ENCODE data around the gene PLG. TPM values are rescaled to one million over a fixed set of nuclear protein-coding genes. Genes with fewer than 3 reads are reported as not detected.
"Not testable (repeated sequence)": the region's sequence is repeated elsewhere in the genome, so short reads cannot be mapped to it uniquely, and the experiment has no call there.

Gene PLG
- polyA plus RNA-seq (ENCODE audit: insufficient read length in 10 of 10) = 1 to 10 TPM; 1.7 to 5.3 (median 2.6) TPM
- long read RNA-seq, donor 1 = 0 reads
- long read RNA-seq, donor 2 = 0 reads
- long read RNA-seq, donor 3 = 0 reads
- long read RNA-seq, donor 4 = 0 reads
- long read RNA-seq, donor 5 = 0 reads
- long read RNA-seq, donor 6 = 0 reads
- long read RNA-seq, donor 7 = 0 reads
- long read RNA-seq, donor 8 = 0 reads
- long read RNA-seq, donor 9 = 0 reads

DNA sequence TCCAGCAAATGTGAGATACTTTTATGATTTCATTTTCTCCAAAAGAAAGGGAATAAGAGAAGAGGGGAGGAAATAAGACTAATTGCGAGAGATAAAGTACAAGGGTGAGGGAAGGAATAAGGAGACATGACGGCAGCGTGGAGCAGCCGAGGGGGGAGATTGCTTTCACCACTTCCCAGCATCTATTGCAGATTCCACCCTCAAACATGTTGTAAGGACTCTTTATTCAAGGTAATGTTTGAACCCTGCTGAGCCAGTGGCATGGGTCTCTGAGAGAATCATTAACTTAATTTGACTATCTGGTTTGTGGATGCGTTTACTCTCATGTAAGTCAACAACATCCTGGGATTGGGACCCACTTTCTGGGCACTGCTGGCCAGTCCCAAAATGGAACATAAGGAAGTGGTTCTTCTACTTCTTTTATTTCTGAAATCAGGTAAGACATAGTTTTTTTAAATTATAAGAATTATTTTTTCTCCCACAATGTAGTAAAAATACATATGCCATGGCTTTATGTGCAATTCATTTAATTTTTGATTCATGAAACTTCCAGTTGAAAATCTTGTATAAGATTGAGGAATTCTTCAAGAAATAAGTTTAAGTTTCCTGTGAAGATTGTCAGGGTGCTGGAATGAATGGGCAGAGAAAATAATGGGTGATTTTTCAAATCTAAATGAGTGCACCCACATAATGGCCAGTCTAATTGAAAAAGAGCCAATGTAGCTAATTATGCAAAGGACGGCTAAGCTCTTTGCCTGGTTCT, at the start of gene PLG:
Gene PLG, plus strand, starts transcription at position 327 of the 763 bp plus-strand sequence. Its CDS starts 61 bp downstream, at position 388.
- DNase-seq = not testable (repeated sequence)

DNA sequence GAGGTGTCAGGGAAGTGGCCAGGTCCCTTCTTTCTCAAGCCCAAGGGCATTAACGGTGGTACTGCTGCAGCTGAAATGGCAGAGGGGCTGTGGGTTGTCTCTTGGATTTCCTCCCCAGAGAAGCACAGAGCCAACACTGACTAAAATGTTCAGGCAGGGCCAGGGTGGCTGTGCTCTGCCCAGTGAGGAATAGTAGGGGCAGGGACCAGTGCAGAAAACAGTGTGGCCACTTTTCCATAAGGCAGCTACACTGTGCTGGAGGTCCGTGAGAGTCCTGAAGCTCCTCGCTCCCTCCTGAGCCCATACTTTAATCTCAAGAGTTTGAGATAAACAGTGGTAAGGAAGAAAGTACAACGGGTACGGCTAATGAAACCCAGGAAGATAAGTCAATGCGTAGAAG, 42.5 kb upstream of the PLG start:
- no peak for DNase-seq

DNA sequence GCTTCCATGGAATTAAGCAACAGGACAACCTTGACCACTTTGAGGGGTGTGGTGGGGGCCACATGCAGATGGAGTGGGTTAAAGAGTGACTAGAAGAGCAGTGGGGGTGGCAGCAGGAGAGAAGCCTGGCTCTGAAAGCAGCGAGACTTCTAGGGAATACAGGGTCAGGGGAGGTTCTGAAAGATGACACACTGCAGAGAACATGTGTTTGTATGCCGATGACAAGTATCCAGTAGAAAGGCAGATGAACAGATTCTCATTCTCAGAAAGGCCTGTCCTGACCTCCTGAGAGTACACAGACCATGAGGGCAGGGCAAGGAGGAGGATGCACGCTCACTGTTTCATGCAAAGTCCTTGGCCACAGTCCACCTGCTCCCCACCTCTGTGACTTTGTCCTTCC, 40.8 kb upstream of the PLG start:
- no peak for DNase-seq

DNA sequence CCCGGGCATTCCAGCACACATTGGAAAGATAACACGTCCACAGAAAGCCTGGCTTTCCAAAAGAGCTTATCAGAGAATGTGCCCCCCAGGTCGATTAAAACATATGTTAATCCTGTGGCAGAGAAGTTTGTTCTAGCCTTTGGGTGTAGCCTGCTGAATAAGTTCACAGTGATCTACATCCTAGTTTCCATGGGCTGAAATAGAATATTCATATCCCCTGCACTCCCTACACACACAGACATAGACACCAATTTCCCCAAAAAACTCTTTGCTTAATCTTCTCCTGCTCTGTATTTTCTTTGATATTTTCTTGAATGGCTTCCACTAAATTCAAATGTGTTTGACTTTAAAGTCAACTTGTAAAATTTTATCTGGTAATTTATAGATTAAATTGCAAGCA, 39.6 kb upstream of the PLG start:
- no peak for DNase-seq

DNA sequence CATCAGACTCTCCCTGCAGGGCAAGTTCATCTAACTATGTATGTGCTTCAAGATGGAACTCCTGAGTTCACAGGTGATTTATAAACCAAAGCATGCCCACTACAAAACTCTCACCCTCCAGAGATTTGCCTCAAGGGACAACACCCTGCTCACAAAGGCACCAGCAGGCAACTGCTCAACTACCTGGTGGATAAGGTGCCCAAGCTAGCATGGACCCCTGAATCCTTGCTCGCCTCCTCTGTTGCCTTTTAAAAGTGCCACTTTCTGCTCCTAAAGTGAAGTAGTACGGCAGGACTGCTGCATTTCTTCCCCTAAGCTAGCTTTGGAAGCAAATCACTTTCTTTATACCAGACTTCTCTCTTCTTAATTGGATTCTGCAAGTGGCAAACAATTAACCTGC, 39.2 kb upstream of the PLG start:
- no peak for DNase-seq

DNA sequence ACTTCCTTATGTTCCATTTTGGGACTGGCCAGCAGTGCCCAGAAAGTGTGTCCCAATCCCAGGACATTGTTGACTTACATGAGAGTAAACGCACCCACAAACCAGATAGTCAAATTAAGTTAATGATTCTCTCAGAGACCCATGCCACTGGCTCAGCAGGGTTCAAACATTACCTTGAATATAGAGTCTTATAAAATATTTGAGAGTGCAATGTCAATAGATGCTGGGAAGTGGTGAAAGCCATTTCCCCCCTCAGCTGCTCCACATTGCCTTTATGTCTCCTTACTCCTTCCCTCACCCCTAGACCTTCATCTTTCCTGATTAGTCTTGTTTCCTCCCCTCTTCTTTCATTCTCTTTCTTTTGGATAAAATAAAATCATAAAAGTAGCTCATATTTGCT, 37.8 kb upstream of the PLG start, which contains the start of gene LPA:
Gene LPA, minus strand, starts transcription at position 78 of the 400 bp plus-strand sequence. Its CDS starts 61 bp downstream, at position 17.
- not testable (repeated sequence) for DNase-seq

DNA sequence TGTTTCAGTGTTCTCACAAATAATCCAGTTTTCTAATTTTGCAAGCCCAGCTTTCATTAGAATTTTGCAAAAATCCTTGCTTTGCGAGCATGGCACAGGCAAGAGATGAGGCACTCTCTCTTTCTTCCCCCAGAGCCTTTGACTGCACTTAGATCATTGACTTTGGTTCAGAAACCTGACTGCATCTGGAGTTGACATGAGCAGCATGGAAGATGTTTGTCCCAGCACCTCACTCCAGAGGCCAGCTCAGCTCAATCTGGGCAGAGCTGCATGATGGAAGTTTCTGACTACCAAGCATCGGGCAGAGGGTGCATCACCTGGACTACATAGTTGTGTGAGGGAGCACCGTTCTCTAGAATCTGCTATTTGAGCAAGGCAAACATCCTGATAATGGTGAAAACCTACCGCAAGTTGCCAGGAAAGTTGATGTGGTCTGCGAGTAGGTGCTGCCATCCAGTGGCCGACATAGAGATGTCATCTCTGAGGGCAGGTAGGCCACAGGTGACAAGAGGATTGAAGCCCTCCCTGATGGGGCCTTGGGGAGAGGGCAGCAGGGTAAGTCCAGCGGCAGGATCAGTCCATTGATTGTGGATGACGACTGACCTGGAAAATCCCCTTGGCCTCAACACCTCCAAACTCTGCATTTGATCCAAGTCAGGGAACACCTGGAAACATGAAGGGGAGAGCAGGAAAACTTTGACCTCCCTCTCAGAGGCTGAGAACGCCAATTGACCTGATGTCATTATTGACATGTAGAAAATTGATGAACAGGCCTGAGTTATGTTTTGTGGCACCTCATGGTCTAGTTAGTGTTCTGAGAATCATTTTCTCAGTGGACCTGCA, 34.2 kb upstream of the PLG start:
- no peak for DNase-seq

DNA sequence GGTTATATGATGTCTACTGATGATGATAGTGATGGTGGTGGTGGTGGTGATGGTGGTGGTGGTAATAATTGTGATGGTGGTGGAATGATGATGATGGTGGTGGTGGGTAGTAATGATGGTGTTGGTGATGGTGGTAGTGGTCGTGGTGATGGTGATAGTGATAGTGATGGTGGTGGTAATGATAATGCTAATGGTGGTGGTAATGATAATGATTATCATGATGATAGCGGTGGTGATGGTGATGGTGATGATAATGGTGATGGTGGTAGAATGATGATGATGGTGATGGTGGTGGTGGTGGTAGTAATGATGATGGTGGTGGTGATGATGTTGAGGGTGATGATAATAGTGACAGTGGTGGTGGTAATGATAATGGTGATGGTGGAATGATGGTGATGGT, 33.5 kb upstream of the PLG start:
- DNase-seq = no peak

DNA sequence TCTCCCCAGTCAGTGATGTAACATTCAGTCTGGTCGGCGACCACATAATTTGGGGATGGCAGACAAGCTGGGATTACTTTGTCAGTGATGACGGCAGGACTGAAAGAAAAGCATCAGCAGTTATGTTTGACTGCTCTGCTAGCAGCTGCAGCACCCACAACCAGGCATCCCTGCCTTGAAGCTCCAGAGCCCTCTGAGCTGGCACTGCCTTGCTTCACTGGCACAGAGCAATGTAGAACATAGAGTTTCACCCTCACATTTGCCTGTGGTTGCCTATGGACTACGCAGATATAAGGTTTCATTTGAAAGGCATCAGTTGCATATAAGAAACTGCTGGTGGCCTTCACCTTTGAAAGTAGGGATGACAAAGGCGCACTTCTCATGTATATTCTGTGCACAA, 25.6 kb upstream of the PLG start:
- not testable (repeated sequence) for DNase-seq

DNA sequence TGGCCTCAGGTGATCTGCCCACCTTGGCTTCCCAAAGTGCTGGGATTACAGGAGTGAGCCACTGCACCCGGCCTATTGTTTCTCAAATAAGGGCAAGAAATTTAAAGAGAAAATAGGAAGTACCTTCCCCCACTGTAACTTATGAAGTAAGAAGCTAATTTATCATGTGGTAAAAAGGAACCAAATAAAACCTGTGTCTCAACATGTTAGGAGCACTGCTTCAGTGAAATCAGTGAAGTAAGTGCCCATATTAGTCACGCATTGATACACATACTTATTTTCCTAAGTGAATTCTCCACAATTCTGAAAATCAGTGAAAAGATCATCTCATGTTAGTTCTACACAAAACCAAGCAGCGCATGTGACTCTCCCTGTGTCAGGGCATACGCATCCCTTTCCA, 23.8 kb upstream of the PLG start:
- DNase-seq = no peak

DNA sequence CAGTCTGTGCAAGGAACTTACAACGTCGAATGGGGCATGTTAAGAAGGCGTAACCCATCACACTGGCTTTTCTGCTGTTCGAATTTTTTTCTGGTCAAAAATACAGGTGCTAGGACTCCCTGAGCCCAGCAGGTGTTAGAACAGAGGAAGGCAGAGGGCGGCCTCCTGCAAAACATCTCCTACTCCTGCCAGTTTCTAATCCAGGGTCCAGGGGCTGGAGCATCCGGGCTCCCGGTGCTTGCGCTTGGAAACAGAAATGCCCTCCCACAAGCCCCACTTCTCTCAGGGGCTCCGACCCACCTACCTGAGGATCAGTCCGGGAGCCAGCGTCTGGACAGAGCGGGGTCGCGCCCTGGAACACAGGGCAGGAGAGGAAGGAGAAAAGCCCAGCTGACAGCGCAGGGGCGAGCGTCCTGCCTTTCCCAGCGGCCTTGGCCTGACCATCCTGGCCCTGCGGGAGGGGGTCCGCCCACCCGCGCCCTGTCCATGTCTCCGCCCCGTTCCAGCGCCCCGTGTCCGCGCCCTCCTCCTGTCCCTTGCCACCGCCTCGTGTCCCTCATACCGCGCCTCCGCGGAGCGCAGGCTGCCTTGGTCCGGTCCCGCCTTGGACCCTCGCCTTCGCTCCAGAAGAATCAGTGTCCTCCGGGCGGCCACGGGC, 23.2 kb upstream of the PLG start:
- DNase-seq = no peak

DNA sequence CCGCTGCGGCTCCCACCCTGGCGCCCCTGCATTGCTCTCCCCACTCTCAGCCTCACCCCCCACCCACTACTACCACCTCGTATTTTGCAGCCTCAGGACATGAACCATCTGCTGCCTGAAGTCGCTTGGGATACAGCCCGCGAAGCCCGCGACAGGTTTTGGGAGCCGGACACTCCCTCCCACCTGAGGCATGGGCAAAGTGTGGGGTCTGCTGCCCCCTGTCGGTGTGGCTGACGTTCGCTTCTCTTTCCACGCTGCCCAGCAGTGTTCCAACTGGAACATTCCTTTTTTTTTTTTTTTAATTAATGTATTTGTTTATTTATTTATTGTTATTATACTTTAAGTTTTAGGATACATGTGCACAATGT, 22.7 kb upstream of the PLG start:
- no peak for DNase-seq

DNA sequence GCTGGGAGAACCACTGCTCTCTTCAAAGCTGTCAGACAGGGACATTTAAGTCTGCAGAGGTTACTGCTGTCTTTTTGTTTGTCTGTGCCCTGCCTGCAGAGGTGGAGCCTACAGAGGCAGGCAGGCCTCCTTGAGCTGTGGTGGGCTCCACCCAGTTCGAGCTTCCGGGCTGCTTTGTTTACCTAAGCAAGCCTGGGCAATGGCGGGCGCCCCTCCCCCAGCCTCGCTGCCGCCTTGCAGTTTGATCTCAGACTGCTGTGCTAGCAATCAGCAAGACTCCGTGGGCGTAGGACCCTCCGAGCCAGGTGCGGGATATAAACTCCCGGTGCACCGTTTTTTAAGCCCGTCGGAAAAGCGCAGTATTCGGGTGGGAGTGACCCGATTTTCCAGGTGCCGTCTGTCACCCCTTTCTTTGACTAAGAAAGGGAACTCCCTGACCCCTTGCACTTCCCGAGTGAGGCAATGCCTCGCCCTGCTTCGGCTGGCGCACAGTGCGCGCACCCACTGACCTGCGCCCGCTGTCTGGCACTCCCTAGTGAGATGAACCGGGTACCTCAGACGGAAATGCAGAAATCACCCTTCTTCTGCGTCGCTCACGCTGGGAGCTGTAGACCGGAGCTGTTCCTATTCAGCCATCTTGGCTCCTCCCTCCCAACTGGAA, 16.8 kb upstream of the PLG start:
- not testable (repeated sequence) for DNase-seq

DNA sequence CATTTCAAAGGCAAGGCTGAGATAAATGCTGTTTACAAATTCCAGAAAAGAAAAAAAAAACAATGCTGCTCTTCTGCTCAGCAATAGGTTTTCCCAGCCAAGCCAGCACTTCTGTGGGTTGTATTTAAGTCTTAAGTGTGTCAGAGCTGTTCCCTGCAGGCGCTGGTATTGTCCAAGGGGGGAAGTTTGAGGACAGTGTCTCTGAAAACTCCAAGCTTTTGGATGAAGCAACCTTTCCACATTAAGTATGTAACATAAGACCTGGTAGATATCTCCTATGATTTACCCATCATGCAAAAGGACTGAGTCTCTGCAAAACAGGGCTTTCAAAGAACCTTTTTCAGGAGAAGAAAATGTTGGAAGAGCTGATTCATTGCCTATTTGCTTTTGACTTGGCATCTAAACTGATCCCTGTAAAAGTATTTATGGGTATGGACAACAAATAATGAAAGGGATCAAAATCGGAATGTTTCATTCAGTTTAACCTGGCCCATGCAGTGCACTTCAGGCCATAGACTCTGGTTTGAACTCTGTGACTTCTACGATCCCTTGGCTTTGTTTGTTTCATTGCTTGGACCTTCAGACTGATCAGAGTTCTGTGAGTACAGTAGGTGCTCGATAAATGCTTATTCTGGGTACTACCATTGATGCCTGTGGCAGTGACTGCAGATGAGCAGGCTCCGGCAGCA, 16.1 kb upstream of the PLG start:
- no peak for DNase-seq

DNA sequence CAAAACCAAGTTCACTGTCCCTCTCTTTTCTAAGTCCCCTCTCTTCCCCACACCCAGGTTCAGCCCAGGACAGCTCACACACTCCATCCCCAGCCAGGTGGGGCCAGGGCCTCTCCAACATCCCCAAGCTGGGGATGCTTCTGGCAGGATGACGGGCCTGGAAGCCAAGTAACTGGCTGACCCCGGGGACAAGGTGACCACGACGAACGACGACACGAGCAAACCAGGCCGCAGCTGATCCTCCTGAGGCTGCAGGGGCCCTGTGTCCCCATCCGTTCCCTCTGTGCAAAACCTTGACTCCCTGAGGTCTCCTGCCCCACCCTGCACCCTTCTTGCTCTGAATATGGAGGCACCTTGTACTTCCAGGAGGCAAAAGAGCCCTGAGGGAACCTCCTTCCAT, 11.6 kb upstream of the PLG start:
- no peak for DNase-seq

DNA sequence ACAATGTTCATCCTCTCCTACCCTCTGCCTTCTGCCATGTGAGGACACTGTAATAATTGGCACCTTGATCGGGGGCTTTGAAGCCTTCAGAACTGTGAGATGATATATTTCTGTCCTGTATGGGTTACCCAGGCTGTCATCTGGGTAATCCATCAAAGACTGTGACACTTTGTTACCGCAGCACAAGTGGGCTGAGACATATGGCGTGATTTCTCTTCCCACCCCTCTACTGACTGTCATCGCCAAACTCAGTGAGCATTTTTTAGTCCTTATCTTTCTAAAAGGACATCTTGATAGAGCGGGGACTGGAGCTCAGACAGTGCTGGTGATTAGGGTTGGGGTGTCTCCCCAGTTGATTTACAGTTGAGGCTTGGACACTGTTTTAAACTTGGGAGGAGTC, 10.4 kb upstream of the PLG start:
- DNase-seq = no peak

DNA sequence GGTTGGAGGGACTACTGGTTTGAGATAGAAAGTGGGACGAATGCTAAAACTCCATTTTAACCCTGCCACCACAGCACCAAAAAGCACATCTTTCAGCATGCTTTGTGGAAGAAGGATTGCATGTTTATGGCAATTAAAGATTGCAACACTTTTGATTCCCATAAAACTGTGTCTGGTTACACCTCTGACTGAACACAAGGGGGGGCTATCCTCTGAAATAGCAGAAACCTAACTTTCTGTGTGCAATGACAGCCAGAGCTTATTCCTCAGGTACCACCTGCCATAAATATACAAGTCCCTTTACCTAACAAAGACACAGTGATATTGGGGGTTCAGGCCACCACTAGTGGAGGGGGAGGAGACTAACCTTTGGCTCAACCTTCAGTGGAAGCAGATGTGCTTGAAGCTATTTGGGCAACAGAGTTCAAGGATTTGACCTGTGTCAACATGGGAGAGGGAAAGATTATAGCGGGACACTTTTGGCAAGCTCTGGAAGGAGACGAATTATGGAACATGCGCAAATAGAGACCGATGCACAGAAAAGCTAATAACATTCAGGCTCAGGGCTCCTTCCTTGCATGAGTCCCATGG, 9.6 kb upstream of the PLG start:
- DNase-seq = no peak

DNA sequence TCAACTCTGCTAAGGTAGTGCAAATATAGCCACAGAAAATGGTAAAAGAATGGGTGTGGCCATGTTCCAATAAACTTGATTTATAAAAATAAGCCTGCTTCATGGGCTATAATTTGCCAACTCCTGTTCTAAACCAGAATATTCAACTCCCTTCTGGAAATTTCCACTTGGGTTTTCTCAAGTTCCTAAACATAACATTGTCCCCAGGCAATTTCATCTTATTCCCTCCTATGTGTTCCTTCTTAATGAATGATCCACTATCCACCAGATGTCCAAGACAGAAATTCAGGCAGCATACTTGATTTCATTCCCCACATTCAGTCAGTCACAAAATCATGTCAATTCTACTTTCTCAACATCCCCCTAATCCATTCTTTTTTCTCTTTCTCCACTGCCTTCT, 7.0 kb upstream of the PLG start:
- not testable (repeated sequence) for DNase-seq

DNA sequence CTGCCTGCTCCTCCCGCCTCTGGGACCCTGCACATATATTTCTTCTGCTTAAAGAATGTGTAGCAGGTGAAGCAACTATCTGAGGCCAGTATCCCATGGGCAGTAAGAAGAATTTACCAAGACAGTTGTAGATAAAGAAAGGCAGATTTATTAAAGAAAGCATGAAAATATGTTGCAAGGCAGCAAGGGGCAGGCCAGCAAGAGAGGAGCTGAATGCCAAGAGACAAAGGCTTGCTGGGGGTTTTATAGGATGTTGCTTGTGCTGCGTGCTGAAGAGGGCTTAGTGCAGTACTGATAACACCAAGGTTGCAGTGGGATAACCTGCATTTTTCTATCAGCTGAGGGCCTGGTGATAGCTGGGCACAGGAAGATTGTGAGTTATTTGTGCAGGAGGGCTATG, 6.4 kb upstream of the PLG start:
- DNase-seq = not testable (repeated sequence)

DNA sequence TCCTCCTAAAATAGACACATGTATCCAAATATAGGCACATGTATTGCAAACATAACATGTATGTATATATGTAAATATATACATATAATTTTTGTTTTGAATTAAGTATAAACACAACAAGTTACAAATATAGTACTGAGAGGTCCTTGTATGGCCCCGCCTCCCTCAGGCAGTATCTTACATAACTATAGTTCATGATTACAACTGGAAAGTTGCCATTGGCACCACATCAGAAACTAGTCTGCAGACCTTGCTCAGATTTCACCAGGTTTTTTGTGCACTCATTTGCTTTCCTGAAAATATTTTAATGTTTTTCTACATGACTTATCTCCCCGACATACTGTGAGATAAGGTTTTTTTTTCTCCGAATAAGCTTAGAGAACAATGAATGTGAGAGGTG, 5.2 kb upstream of the PLG start:
- not testable (repeated sequence) for DNase-seq

DNA sequence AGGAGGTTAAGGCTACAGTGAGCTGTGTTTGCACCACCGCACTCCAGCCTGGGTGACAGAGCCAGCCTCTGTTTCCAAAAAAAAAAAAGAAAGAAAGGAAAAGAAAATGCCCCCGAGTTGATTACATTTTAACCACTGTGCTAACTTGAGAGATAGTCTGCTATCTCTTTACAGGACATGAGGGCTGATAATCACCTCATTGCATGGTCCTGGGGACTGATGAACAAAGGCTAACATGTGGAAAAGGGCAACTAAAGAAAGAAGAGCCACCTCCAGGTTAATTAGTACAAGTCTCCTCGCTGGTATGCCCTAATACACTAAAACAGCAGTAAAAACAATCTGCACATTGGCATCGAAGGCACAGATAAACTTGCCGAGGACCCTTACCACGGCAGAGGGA, 4.2 kb upstream of the PLG start:
- DNase-seq = no peak

Measured in muscle of back (tissue), 13 donors.